Naive thymus-derived CD8-positive, alpha-beta T cell (primary cell): ENCODE results near the gene CPD. TPM values are rescaled to one million over a fixed set of nuclear protein-coding genes. Genes with fewer than 3 reads are reported as not detected.
"Not testable (repeated sequence)": the region's sequence is repeated elsewhere in the genome, so short reads cannot be mapped to it uniquely, and the experiment has no call there.

Experiments used
- ATAC-seq, 2 donors: fragments of 150-1000 bp; cut with Tn5 transposase in 1 of 2; sonication (Bioruptor Pico), chemical (Tn5 transposase) in 1 of 2; 1 replicate in 1 of 2; 2 replicates in 1 of 2; pipeline ENCODE4 v1.10.0; 2021; ENCODE audit warnings: mild to moderate bottlenecking in 2 of 2, moderate library complexity in 2 of 2
- POLR2A ChIA-PET: fragments of 350-600 bp; sonication (Branson Sonifier 250); formaldehyde crosslinking; loops from one replicate; lab custom pipeline; 2021; ENCODE audit warnings: antibody characterized with exemption; lab: Charles Lee
- DNase-seq, 10 donors: peaks; one replicate each; pipeline versions ENCODE4 v3.0.0 to v3.0.0-alpha.2; 2020 to 2022
- H3K27ac Mint-ChIP-seq, 10 donors: one replicate each; pipeline ENCODE4 v1.8.0; 2020 to 2022; ENCODE audit warnings: mild to moderate bottlenecking in 10 of 10, mixed read lengths in 10 of 10, moderate library complexity in 4 of 10, inconsistent platforms in 1 of 10
- H3K27me3 Mint-ChIP-seq, 5 donors: one replicate each; pipeline ENCODE4 v1.8.0; 2021 to 2022; ENCODE audit warnings: mixed read lengths in 5 of 5
- H3K36me3 Mint-ChIP-seq, 3 donors: one replicate each; pipeline ENCODE4 v1.8.0; 2020 to 2022; ENCODE audit warnings: mixed read lengths in 3 of 3, mild to moderate bottlenecking in 2 of 3, inconsistent platforms in 1 of 3
- H3K4me1 Mint-ChIP-seq, 4 donors: one replicate each; pipeline ENCODE4 v1.8.0; 2021 to 2022; ENCODE audit warnings: mixed read lengths in 4 of 4
- H3K4me3 Mint-ChIP-seq, 10 donors: one replicate each; pipeline ENCODE4 v1.8.0; 2020 to 2022; ENCODE audit warnings: mild to moderate bottlenecking in 10 of 10, mixed read lengths in 10 of 10, moderate library complexity in 6 of 10, inconsistent platforms in 1 of 10
- H3K9me3 Mint-ChIP-seq, 9 donors: one replicate each; pipeline ENCODE4 v1.8.0; 2020 to 2022; ENCODE audit warnings: mixed read lengths in 9 of 9, mild to moderate bottlenecking in 3 of 9, inconsistent platforms in 1 of 9, moderate library complexity in 1 of 9
- polyA plus RNA-seq, 3 donors: library from polyadenylated mRNA; unstranded; fragments of 300-500 nt; fragmentation: Illumina TruSeq; gene quantifications; one replicate each; pipeline ENCODE4 v1.2.3, GENCODE V29; 2021
- total RNA-seq, 8 experiments: library from RNA in 2 of 8; stranded (reverse) in 2 of 8; gene quantifications; one replicate each; pipeline ENCODE4 v1.2.3 and lab custom pipeline; 2021 to 2026

CPD gene
- total RNA-seq (10 to 100 TPM; 21.9 to 27.7 TPM), polyA plus RNA-seq (10 to 100 TPM in 1 of 3 donors, 1 to 10 TPM in 2; 7.6 to 11.2 (median 8.1) TPM), total RNA-seq (lab: John Stamatoyannopoulos, UW) (50.9 to 224 (median 86.4) reads per million in 6 experiments)

GRCh38 chr17:30378825-30379302 is at the start of gene CPD:
Gene CPD, plus strand, starts transcription at chr17:30378927. Its CDS starts 54 bp downstream, at chr17:30378981.
- POLR2A ChIA-PET, result interaction anchor here (0.6 to 1.4 kb wide), 5 partner anchors 8 to 462 kb away, joined by 3 to 6 read pairs (median 3); no protein-coding TSS in a partner anchor
- Mint-ChIP-seq H3K36me3 (no peaks in the 10 kb centered on the region), H3K4me1 (peaks cover 27 to 62% (median 51%) of the 10 kb centered on the region in 4 donors), H3K27me3 (peaks cover 0 to 4% (median 2%) of the 10 kb centered on the region in 5 donors), H3K27ac (peak within 1 kb of the TSS; percentile 93 to 97 (median 94)), H3K9me3 (no peaks in the 10 kb centered on the region), H3K4me3 (peak within 1 kb of the TSS; percentile 84 to 99 (median 94))
- ATAC-seq (peak; percentile 91 to 93), DNase-seq (peak; percentile 92 to 98 (median 97))

GRCh38 chr17:30332057-30332542 is 46.6 kb upstream of the CPD start:
- DNase-seq, result peak; percentile 14 to 81 (median 54)
- H3K4me3 Mint-ChIP-seq, result peak overlapping the region; percentile 20 to 86 (median 73)
- H3K27ac Mint-ChIP-seq, result peak overlapping the region; percentile 5 to 93 (median 86)
- ATAC-seq, result peak; percentile 93 to 95
- POLR2A ChIA-PET, result interaction anchor here (0.6 to 2.5 kb wide), 4 partner anchors 9 to 40 kb away, joined by 4 to 15 read pairs (median 5); partner anchors contain the start of gene BLMH
- H3K27me3 Mint-ChIP-seq, result peaks cover 0 to 1% (median 0%) of the 10 kb centered on the region in 5 donors
- H3K4me1 Mint-ChIP-seq, result peaks cover 19 to 51% (median 44%) of the 10 kb centered on the region in 4 donors
- no peaks in the 10 kb centered on the region for H3K36me3 Mint-ChIP-seq
- H3K9me3 Mint-ChIP-seq, result peaks cover 0 to 3% (median 0%) of the 10 kb centered on the region in 9 donors

- ATAC-seq, result no peak
- peaks cover 0 to 3% (median 0%) of the 10 kb centered on the region in 9 donors for H3K9me3 Mint-ChIP-seq
- POLR2A ChIA-PET, result interaction anchor here (0.8 kb wide), 1 partner anchor 10 kb away, joined by 4 read pairs; no protein-coding TSS in a partner anchor
- H3K27me3 Mint-ChIP-seq, result no peaks in the 10 kb centered on the region
- H3K36me3 Mint-ChIP-seq, result no peaks in the 10 kb centered on the region
- H3K27ac Mint-ChIP-seq, result peak within 1 kb of the TSS; percentile 5 to 93 (median 86)
- H3K4me3 Mint-ChIP-seq, result peak within 1 kb of the TSS in 3 of 10 donors; percentile 10 to 73 (median 19)
- H3K4me1 Mint-ChIP-seq, result peaks cover 19 to 51% (median 43%) of the 10 kb centered on the region in 4 donors
- DNase-seq, result no peak
Observed at GRCh38 chr17:30333503-30334360, 45.0 kb upstream of the CPD start, which contains the start of gene TMIGD1. Gene TMIGD1, minus strand, starts transcription at chr17:30334057. Its CDS starts 1,924 bp downstream, at chr17:30332133.

GRCh38 chr17:30334421-30334820 is 44.3 kb upstream of the CPD start:
- H3K9me3 Mint-ChIP-seq, result peaks cover 0 to 3% (median 0%) of the 10 kb centered on the region in 9 donors
- POLR2A ChIA-PET, result interaction anchor here (1.0 to 3.4 kb wide), 2 partner anchors 43 to 229 kb away, joined by 3 to 17 read pairs; partner anchors contain the start of gene BLMH
- H3K27me3 Mint-ChIP-seq, result no peaks in the 10 kb centered on the region
- H3K27ac Mint-ChIP-seq, result peak overlapping the region in 1 of 10 donors; percentile 57
- DNase-seq, result no peak
- H3K4me1 Mint-ChIP-seq, result peaks cover 19 to 47% (median 41%) of the 10 kb centered on the region in 4 donors
- no peak for ATAC-seq
- no peaks in the 10 kb centered on the region for H3K36me3 Mint-ChIP-seq
- H3K4me3 Mint-ChIP-seq, result no peak overlapping the region

- POLR2A ChIA-PET, result interaction anchor here (0.6 to 3.4 kb wide), 4 partner anchors 13 to 219 kb away, joined by 3 to 17 read pairs (median 6); partner anchors contain the start of gene BLMH
- no peaks in the 10 kb centered on the region for H3K27me3 Mint-ChIP-seq
- peaks cover 0 to 3% (median 0%) of the 10 kb centered on the region in 9 donors for H3K9me3 Mint-ChIP-seq
- ATAC-seq (peak; percentile 45 to 46), DNase-seq (peak; percentile 39 to 82 (median 58))
- peaks cover 16 to 35% (median 33%) of the 10 kb centered on the region in 4 donors for H3K4me1 Mint-ChIP-seq
- no peak overlapping the region for H3K4me3 Mint-ChIP-seq
- H3K27ac Mint-ChIP-seq, result peak overlapping the region in 1 of 10 donors; percentile 27
- H3K36me3 Mint-ChIP-seq, result no peaks in the 10 kb centered on the region
Observed at GRCh38 chr17:30336369-30337171, 42.2 kb upstream of the CPD start.

- peak overlapping the region in 3 of 10 donors; percentile 35 to 47 (median 40) for H3K27ac Mint-ChIP-seq
- no peaks in the 10 kb centered on the region for H3K27me3 Mint-ChIP-seq
- ATAC-seq, result no peak
- POLR2A ChIA-PET, result interaction anchor here (1.5 to 3.4 kb wide), 2 partner anchors 14 to 46 kb away, joined by 6 to 17 read pairs; partner anchors contain the start of gene BLMH
- peaks cover 0 to 3% (median 0%) of the 10 kb centered on the region in 9 donors for H3K9me3 Mint-ChIP-seq
- no peak for DNase-seq
- H3K4me1 Mint-ChIP-seq, result peaks cover 14 to 27% (median 24%) of the 10 kb centered on the region in 4 donors
- no peak overlapping the region for H3K4me3 Mint-ChIP-seq
- no peaks in the 10 kb centered on the region for H3K36me3 Mint-ChIP-seq
Observed at GRCh38 chr17:30337393-30337999, 41.2 kb upstream of the CPD start.

GRCh38 chr17:30339086-30339485 is 39.6 kb upstream of the CPD start:
- Mint-ChIP-seq H3K4me3 (no peak overlapping the region), H3K4me1 (peaks cover 7 to 15% (median 12%) of the 10 kb centered on the region in 4 donors), H3K27me3 (no peaks in the 10 kb centered on the region), H3K36me3 (no peaks in the 10 kb centered on the region), H3K9me3 (peaks cover 0 to 3% (median 0%) of the 10 kb centered on the region in 9 donors), H3K27ac (no peak overlapping the region)
- ATAC-seq, result no peak
- POLR2A ChIA-PET, result interaction anchor here (0.5 to 1.1 kb wide), 3 partner anchors 22 to 222 kb away, joined by 3 to 4 read pairs (median 3); partner anchors contain the start of gene NSRP1
- DNase-seq, result no peak

- Mint-ChIP-seq H3K4me3 (no peak overlapping the region), H3K9me3 (peaks cover 0 to 3% (median 0%) of the 10 kb centered on the region in 9 donors), H3K27me3 (no peaks in the 10 kb centered on the region), H3K27ac (peak overlapping the region in 3 of 10 donors; percentile 9 to 32 (median 22)), H3K36me3 (no peaks in the 10 kb centered on the region), H3K4me1 (peaks cover 7 to 15% (median 12%) of the 10 kb centered on the region in 4 donors)
- POLR2A ChIA-PET, result interaction anchor here (0.7 to 1.6 kb wide), 5 partner anchors 38 to 478 kb away, joined by 3 to 6 read pairs (median 3); partner anchors contain the start of gene CPD
- ATAC-seq (no peak), DNase-seq (no peak)
Observed at GRCh38 chr17:30340801-30341356, 37.8 kb upstream of the CPD start.

GRCh38 chr17:30341703-30342249 is 37.0 kb upstream of the CPD start:
- Mint-ChIP-seq H3K9me3 (no peaks in the 10 kb centered on the region), H3K36me3 (no peaks in the 10 kb centered on the region), H3K4me3 (no peak overlapping the region), H3K4me1 (peaks cover 2 to 9% (median 7%) of the 10 kb centered on the region in 4 donors), H3K27ac (peak overlapping the region in 2 of 10 donors; percentile 0 to 1), H3K27me3 (no peaks in the 10 kb centered on the region)
- DNase-seq, result no peak
- POLR2A ChIA-PET, result interaction anchor here (0.7 kb wide), 1 partner anchor 477 kb away, joined by 3 read pairs; no protein-coding TSS in a partner anchor
- ATAC-seq, result no peak

GRCh38 chr17:30343244-30343643 is 35.5 kb upstream of the CPD start:
- H3K27ac Mint-ChIP-seq, DNase-seq, H3K27me3 Mint-ChIP-seq, H3K4me3 Mint-ChIP-seq, H3K36me3 Mint-ChIP-seq, POLR2A ChIA-PET, H3K9me3 Mint-ChIP-seq, H3K4me1 Mint-ChIP-seq, ATAC-seq: not testable (repeated sequence)
